Adrenal gland (tissue), 12 donors: ENCODE measurements around the gene SEMA6A. TPM values are rescaled to one million over a fixed set of nuclear protein-coding genes. Genes with fewer than 3 reads are reported as not detected.

Source experiments
- DNase-seq, 7 donors: peaks; one replicate each; pipeline ENCODE4 v3.0.0-alpha.2; 2019 to 2020
- H3K27ac ChIP-seq, 5 donors: fragments of 200-600 bp; sonication (generic) in 4 of 5; 1 replicate in 3 of 5; 2 replicates in 2 of 5; pipeline versions ENCODE4 v1.5.1 to v1.8.0; 2016 to 2020; ENCODE audit warnings: mild to moderate bottlenecking in 1 of 5
- H3K27me3 ChIP-seq: fragments of 200-600 bp; 2 replicates; pipeline ENCODE4 v1.8.0; 2021
- H3K36me3 ChIP-seq, 2 donors: fragments of 200-600 bp; replicated peaks in 1 of 2; 1 replicate in 1 of 2; 2 replicates in 1 of 2; pipeline versions ENCODE4 v1.5.1 to v1.8.0; 2018 to 2022
- H3K4me1 ChIP-seq, 2 donors: fragments of 200-600 bp; replicated peaks in 1 of 2; 1 replicate in 1 of 2; 2 replicates in 1 of 2; pipeline versions ENCODE4 v1.5.1 to v1.8.0; 2018 to 2021
- H3K4me3 ChIP-seq, 4 donors: fragments of 200-600 bp; sonication (generic) in 3 of 4; one replicate each; pipeline ENCODE4 v1.5.1; 2016 to 2018
- H3K9me3 ChIP-seq, 3 donors: fragments of 200-600 bp; sonication (generic) in 1 of 3; replicated peaks in 1 of 3; 1 replicate in 2 of 3; 2 replicates in 1 of 3; pipeline versions ENCODE4 v1.5.1 to v1.8.0; 2016 to 2021
- POLR2A ChIP-seq, 2 donors: fragments of 450-650 bp; IDR thresholded peaks; one replicate each; pipeline ENCODE4 v1.6.1; 2017; ENCODE audit warnings: antibody characterized with exemption in 2 of 2, mild to moderate bottlenecking in 2 of 2, moderate library complexity in 1 of 2
- WGBS, 4 donors: extraction: QIAGEN DNeasy Blood & Tissue Kit in 2 of 4; methylation state at CpG; one replicate each; pipeline versions ENCODE4 v1.1.5 to v1.1.7; 2013 to 2017; 5-methylcytosine and 5-hydroxymethylcytosine counted together
- intact Hi-C, 2 donors: fragments of 100-400 bp; cut with DNase I; formaldehyde crosslinking; loops; one replicate each; pipeline versions ENCODE4 v1.14.1 to v1.15.0; 2022 to 2023
- polyA plus RNA-seq, 3 donors: library from polyadenylated mRNA; stranded (reverse); fragments of 200-250 nt in 2 of 3; fragments of 350-450 nt in 1 of 3; fragmentation: Illumina TruSeq in 1 of 3; extraction: RNeasy Lipid Tissue Mini Kit (QIAGEN cat#74804) in 1 of 3; gene quantifications; one replicate each; pipeline ENCODE4 v1.2.3, GENCODE V29; 2013 to 2014
- total RNA-seq, 9 donors: library from RNA; depleted of rRNA in 4 of 9; stranded (reverse); fragments of >200 nt in 4 of 9; fragments of 120-200 nt in 1 of 9; fragmentation: NEBNext Ultra II Directional in 1 of 9; extraction: Animal tissue kit (Norgen Biotek cat#: 25700) in 1 of 9; gene quantifications; one replicate each; pipeline versions ENCODE4 v1.1.0 to v1.2.4, GENCODE V29; 2013 to 2023
- TF ChIP-seq, protein P1 (sequence below), 6 experiments: fragments of 450-650 bp in 4 of 6; fragments of 200-600 bp in 2 of 6; sonication (generic) in 1 of 6; IDR thresholded peaks; 1 replicate in 5 of 6; 2 replicates in 1 of 6; pipeline versions ENCODE4 v1.5.1 to v1.8.0; 2016 to 2021; ENCODE audit warnings: antibody characterized with exemption in 6 of 6, mild to moderate bottlenecking in 2 of 6, moderate library complexity in 1 of 6
- donor health status: healthy with polysubstance abuse.
- donor health status: Bipolar disorder and iron deficiency.
- donor health status: DM: yes; HTN: yes; CAD: no.
- donor health status: DM: no; HTN: no; CAD: no.
- donor health status: DM: no; HTN: no; CAD: no.
- donor health status: DM: yes; HTN: yes; CAD: no.

Gene SEMA6A
- total and polyA plus RNA-seq, 12 donors = 55.1 to 182 (median 124) TPM

DNA sequence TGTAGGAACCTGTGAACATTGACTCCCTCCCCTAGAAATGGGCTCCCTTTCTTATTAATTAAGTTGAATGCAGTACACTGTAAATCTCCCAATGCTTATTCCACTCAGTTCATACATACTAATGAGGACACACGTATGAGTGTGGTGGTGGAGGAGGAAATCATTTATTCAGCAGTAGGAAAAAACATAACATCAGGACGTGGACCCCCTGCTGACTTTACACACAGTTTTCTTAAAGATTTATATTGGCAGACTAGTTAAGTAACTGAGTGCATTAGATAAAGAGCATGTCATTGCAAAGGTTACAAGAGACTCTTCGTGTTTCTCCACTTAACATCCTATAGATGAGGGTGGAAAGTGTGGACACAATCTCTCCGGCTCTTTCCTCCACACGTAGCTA lies 37.8 kb upstream of the SEMA6A start:
- intact Hi-C loops = no loop called here
- Histone ChIP-seq H3K27me3 (no peaks in the 10 kb centered on the region), H3K4me3 (no peak overlapping the region), H3K36me3 (no peaks in the 10 kb centered on the region), H3K4me1 (no peaks in the 10 kb centered on the region), H3K27ac (no peak overlapping the region), H3K9me3 (no peaks in the 10 kb centered on the region)
- WGBS, 4 donors = 87 to 91% (median 89%) methylated on average over 5 of the region's 5 CpGs
- TF ChIP-seq, protein P1, sequence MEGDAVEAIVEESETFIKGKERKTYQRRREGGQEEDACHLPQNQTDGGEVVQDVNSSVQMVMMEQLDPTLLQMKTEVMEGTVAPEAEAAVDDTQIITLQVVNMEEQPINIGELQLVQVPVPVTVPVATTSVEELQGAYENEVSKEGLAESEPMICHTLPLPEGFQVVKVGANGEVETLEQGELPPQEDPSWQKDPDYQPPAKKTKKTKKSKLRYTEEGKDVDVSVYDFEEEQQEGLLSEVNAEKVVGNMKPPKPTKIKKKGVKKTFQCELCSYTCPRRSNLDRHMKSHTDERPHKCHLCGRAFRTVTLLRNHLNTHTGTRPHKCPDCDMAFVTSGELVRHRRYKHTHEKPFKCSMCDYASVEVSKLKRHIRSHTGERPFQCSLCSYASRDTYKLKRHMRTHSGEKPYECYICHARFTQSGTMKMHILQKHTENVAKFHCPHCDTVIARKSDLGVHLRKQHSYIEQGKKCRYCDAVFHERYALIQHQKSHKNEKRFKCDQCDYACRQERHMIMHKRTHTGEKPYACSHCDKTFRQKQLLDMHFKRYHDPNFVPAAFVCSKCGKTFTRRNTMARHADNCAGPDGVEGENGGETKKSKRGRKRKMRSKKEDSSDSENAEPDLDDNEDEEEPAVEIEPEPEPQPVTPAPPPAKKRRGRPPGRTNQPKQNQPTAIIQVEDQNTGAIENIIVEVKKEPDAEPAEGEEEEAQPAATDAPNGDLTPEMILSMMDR (IDR thresholded peaks at IDR 0.05) = no peak
- TF ChIP-seq POLR2A (IDR thresholded peaks at IDR 0.05) = no peak
- DNase-seq = no peak

DNA sequence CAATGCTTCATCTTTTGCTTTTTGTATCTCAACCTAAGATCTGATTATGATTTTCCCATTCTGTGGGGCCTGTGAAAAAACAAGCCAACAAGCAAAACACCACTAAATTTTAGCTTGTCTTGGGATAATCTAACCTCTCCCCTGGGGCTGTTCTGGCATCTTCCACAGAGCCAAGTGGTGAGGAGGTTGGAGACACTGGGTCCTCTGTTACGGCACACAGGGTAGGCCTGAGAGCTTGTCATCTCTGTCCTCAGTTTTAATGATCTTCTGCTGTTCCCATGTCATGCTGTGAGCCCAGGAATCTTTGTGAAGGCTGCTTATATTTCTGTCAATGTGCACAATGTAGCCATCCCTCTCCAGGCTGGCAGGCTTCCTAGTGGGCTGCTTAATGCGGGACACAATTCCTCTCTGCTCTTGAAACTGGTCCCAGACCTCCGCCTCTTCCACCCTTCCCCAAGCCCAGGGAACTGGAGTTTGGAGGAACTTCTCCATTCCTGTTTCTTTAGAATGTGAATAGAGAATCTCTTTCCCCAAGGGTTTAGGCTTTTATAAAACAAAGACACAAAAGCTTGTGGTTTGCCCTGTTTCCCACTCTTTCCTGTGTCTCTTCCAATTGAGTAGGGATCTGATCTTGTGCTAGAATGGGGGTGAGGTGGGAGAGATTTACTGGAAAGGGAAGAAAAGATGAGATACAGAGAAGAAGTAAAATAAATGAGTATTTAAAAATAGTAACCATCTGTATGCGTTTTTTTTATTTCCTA lies 30.9 kb upstream of the SEMA6A start:
- no peak overlapping the region for H3K4me3 ChIP-seq
- DNase-seq = no peak
- H3K4me1 ChIP-seq = no peaks in the 10 kb centered on the region
- H3K9me3 ChIP-seq = no peaks in the 10 kb centered on the region
- intact Hi-C loops = no loop called here
- no peak overlapping the region for H3K27ac ChIP-seq
- H3K27me3 ChIP-seq = no peaks in the 10 kb centered on the region
- 74 to 81% (median 77%) methylated on average over 4 of the region's 4 CpGs for WGBS, 4 donors
- TF ChIP-seq, protein P1 (IDR thresholded peaks at IDR 0.05) = no peak
- TF ChIP-seq POLR2A (IDR thresholded peaks at IDR 0.05) = no peak
- H3K36me3 ChIP-seq = no peaks in the 10 kb centered on the region

DNA sequence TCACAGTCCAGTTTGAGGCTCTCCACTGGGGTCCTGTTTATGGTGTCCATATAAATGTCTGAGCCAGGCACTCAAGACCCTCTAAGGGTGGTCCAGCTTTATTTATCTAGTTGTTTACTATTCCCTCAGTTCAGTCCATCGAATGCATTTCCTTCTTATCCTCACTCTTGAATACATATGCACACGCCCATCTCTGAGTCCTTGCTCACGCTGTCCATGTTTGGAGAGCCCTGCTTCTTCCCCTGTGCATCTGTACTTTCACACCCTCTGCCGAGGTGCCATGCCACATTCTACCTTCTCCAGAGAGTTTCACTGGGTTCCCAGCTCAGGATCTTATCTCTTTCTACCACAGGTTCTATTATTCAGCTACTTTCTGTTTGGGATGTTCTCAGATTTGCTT lies 30.2 kb upstream of the SEMA6A start:
- no peaks in the 10 kb centered on the region for H3K36me3 ChIP-seq
- no peaks in the 10 kb centered on the region for H3K9me3 ChIP-seq
- intact Hi-C loops = no loop called here
- no peak overlapping the region for H3K27ac ChIP-seq
- no peaks in the 10 kb centered on the region for H3K27me3 ChIP-seq
- H3K4me3 ChIP-seq = no peak overlapping the region
- no peak for DNase-seq
- H3K4me1 ChIP-seq = no peaks in the 10 kb centered on the region
- TF ChIP-seq POLR2A (IDR thresholded peaks at IDR 0.05) = no peak
- TF ChIP-seq, protein P1 (IDR thresholded peaks at IDR 0.05) = no peak
- 76 to 95% (median 89%) methylated on average over 4 of the region's 4 CpGs for WGBS, 4 donors

DNA sequence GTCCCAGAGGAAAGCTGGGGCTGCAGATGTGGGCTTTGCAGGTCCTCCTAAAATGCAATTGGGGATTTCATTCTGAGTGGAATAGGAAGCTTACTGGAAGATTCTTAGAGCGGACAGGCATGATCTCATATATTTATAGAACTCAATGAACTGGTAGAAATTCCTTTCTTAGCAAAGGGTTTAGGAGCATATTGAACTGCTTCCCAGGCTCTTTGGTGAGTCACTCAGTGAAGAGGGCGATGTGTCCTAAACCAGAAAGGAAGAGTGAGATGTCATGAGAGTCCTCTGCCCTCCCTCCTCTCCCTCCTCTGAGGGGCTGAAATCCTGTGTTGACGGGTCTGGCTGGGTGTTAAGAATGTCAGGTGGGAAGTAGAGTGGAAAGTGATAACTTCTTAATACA lies 26.3 kb upstream of the SEMA6A start:
- DNase-seq = no peak
- Histone ChIP-seq H3K27me3 (no peaks in the 10 kb centered on the region), H3K36me3 (no peaks in the 10 kb centered on the region), H3K4me1 (no peaks in the 10 kb centered on the region), H3K27ac (no peak overlapping the region), H3K4me3 (no peak overlapping the region), H3K9me3 (no peaks in the 10 kb centered on the region)
- intact Hi-C loops = no loop called here
- WGBS, 4 donors = 75 to 83% (median 81%) methylated on average over 3 of the region's 3 CpGs
- TF ChIP-seq, protein P1 (IDR thresholded peaks at IDR 0.05) = no peak
- no peak for TF ChIP-seq POLR2A (IDR thresholded peaks at IDR 0.05)
